Astrocyte of the cerebellum (primary cell): Measurements from ENCODE around the gene BCAN.

Experiments used
- DNase-seq: peaks from one replicate; pipeline ENCODE4 v3.0.0-alpha.2; 2011; ENCODE audit warnings: low read depth
- H3K4me3 ChIP-seq: 2 replicates; pipeline ENCODE4 v1.5.1; 2011; ENCODE audit warnings: mild to moderate bottlenecking, low read depth, low read length, moderate library complexity
- in situ Hi-C: cut with HindIII; loops from 2 replicates; pipeline ENCODE4 v1.10.0; 2017; ENCODE audit warnings: low sequenced_read_pairs
- TF ChIP-seq, protein P1 (sequence below): IDR thresholded peaks from 2 replicates; pipeline ENCODE4 v1.5.1; 2012; ENCODE audit warnings: low read length, low read depth, moderate library complexity, mild to moderate bottlenecking; ENCODE audit errors: missing control alignments

Gene BCAN

DNA sequence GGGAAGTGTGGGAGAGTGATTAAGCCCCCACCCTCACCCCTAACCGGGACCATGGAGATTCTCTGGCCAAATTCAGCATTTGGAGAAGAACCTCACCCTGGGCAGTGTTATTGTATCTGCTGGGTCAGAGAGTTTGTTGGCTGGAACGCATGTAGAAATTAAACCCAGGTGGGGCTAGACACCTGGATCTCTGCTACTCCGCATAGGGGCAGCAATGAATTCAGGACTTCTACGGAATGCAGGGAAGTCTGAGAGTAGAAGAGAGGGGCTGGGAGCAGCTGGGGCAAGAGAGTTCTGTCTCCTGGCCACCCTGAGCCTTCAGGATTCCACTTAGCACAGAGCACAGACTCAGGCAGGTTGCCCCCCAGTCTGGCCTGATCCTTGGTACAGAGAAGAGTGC lies 67.1 kb downstream of the BCAN start:
- TF ChIP-seq, protein P1, sequence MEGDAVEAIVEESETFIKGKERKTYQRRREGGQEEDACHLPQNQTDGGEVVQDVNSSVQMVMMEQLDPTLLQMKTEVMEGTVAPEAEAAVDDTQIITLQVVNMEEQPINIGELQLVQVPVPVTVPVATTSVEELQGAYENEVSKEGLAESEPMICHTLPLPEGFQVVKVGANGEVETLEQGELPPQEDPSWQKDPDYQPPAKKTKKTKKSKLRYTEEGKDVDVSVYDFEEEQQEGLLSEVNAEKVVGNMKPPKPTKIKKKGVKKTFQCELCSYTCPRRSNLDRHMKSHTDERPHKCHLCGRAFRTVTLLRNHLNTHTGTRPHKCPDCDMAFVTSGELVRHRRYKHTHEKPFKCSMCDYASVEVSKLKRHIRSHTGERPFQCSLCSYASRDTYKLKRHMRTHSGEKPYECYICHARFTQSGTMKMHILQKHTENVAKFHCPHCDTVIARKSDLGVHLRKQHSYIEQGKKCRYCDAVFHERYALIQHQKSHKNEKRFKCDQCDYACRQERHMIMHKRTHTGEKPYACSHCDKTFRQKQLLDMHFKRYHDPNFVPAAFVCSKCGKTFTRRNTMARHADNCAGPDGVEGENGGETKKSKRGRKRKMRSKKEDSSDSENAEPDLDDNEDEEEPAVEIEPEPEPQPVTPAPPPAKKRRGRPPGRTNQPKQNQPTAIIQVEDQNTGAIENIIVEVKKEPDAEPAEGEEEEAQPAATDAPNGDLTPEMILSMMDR: no peak
- H3K4me3 ChIP-seq: no peak overlapping the region
- DNase-seq: no peak
- in situ Hi-C loops: no loop called here
